NCI-H2171 (cell line): ENCODE data around the gene HOXA6.

Experiments
- DNase-seq: peaks from one replicate; lab custom pipeline; 2025; lab: John Stamatoyannopoulos, UW

Gene HOXA6

GRCh38 chr7:27172823-27173510 lies 25.4 kb upstream of the HOXA6 start:
- peak; percentile 16 for DNase-seq

- no peak for DNase-seq
Measured at GRCh38 chr7:27172315-27172774, 24.8 kb upstream of the HOXA6 start.

DNA sequence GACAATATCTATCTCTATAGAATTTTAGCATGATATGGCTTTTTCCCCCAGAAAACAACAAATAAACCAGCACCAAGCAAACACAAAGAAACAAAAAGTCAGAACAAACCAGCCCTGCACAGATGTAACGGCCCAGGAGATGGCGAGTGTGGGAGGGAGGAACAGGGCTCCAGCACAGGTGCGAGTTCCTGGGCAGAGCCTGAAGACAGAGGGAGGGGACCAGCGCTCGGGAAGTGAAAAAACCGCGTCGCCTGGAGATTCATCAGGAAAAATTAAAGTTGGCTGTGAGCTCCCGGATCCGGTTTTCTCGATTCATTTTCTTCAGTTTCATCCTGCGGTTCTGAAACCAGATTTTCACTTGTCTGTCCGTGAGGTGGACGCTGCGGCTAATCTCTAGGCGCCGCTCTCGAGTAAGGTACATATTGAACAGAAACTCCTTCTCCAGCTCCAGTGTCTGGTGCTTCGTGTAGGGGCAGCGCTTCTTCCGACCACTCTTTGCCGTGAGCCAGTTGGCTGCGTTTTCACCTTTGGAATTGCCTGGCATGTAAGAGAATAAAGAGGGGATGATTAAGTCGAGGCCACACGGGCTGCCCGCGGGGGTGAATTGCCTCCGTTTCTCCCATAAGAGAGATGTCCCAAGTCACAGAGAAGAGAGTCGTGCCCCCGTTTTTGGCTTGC lies 24.2 kb upstream of the HOXA6 start:
- no peak for DNase-seq

GRCh38 chr7:27171325-27171636 lies 23.7 kb upstream of the HOXA6 start:
- DNase-seq: no peak

- DNase-seq: no peak
Measured at GRCh38 chr7:27170426-27171324, 23.1 kb upstream of the HOXA6 start.

DNA sequence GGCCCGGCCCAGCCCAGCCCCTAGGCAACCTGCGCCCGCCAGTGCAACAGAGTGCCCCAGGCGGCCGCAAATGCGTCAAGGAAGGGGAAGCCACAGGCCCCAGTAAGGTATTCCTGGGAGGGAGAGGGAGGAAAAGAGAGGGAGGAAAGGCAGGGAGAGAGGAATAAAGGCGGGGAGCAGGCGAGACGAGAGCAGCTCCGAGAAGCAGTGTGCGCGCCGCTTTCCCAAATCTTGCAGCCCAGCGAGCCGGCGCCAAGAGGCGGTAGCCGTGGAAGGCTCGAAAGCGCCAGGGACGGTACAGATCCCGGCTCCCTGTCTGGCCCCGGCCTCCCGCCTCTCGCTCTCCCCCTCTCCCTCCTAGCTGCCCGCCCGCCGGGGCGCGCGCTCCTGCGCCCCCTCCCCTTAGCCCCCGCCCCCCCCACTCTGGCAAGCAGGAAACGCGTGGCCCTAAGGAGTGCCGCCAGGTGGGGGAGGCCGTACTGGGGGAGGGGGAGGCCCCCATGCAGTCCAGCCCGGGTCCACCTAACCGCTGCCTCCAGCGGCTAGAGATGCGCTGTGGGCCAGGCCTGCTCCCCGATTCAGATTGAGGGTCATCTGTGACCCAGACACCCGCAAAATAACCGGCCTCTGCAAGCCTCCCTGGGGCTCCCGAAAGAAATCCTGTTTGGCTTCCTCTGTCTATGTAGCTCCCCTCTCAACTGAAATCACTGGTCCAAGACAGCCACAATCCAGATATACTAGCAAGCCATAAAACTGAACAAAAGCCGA lies 22.3 kb upstream of the HOXA6 start:
- peak; percentile 10 for DNase-seq

DNA sequence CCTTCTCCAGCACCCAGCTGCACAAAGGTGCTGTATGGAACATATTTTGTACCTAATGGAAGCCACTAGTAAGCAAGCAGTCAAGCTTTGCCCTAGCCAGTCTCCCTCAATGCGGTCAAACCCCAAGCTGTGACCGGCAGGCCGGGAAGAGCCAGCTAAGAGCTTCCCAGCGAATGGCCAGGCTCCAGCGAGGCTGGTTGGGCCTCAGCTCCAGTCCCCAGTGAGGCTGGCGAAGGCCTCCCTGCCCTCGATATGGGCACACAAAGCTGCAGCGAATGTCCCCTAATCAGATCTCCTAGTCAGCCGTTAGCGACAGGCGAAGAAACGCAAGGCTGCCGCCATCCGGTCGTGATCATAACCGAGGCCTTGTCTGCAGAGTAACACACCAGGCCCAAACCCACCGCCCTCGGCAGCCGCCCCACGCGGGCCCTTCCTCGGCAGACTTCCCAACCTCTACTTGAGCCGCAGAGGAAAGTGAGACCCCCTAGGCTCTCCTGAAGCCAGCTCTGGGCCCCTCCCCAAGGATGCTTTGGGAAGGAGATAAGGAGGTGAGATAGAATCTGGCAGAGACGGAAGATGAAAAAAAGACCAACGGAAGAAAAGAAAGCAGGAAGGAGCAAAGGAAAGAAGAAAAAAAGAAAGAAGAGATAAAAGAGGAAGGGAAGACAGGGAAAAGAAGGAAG lies 20.8 kb upstream of the HOXA6 start:
- DNase-seq: peak; percentile 51

- DNase-seq: no peak
Measured at GRCh38 chr7:27167916-27168264, 20.3 kb upstream of the HOXA6 start.

DNA sequence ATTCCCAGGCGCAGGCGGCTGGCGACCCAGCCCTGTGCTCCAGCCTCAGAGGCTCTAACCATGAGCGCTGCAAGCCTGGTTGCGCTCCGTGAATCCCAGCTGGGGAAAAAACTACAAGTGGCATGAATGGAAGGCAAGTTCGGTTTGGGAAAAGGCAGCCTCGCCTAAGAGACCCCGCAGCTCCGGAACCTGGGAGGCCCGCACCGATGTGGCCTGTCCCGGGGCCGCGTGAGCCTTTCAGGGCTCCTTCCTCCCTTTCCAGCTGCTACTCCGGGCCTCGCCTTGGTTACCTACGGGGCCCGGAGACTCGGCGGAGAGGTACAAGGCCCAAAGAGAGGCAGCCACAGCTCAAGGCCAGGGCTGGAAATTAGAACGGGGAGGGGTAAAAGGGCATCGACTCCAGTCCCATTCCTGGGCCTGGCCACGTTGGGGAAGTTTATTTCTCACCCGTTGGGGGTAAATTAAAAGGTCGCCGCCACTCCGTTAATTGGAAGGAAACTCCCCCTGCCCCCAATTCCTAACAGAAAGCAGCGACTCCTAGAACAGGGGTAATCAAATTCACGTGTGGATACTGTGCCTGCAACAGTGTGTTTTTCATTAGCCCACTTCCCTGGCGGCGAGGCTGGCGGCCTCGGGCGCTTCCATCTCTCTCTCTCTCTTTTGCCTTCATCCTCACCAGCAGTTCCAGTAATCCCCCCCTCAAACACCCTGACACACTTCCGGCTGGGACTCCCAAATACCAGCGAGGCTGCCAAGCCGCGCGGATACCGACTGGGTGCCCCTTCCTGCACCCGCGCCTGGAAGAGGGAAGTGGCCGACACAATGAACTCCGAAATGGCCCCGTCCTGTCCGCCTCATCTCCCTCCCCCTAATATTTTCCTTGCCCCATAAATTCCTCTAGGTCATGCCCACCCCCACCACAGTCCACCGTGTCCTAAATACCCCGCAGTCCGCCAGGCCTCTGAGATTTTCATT lies 19.2 kb upstream of the HOXA6 start:
- no peak for DNase-seq

DNA sequence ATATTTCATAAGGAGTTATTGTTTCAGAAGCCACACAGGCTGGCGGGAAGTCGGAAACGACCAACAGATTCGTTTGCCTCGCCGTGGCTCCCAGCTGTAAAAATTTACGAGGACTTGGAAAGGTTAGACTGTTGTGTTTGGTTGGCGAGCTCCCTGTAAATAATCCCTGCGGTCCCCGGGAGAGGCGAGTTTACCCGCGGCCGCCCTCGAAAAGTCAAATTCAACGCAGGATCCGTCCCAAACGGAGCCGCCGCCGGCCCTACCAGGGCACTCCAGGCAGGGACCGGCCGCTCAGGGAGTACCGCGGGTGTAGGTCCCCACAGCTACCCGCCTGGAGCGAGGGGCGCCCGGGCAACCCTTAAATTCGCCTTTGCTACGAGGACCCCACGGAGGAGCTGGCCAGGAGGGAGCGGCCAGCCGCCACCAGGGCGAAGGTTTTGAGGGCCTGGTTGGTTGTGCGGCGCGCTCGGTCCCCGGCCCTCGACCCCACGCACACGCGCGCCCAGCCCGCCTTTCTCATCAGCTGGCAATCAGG lies 18.5 kb upstream of the HOXA6 start:
- DNase-seq: no peak

DNA sequence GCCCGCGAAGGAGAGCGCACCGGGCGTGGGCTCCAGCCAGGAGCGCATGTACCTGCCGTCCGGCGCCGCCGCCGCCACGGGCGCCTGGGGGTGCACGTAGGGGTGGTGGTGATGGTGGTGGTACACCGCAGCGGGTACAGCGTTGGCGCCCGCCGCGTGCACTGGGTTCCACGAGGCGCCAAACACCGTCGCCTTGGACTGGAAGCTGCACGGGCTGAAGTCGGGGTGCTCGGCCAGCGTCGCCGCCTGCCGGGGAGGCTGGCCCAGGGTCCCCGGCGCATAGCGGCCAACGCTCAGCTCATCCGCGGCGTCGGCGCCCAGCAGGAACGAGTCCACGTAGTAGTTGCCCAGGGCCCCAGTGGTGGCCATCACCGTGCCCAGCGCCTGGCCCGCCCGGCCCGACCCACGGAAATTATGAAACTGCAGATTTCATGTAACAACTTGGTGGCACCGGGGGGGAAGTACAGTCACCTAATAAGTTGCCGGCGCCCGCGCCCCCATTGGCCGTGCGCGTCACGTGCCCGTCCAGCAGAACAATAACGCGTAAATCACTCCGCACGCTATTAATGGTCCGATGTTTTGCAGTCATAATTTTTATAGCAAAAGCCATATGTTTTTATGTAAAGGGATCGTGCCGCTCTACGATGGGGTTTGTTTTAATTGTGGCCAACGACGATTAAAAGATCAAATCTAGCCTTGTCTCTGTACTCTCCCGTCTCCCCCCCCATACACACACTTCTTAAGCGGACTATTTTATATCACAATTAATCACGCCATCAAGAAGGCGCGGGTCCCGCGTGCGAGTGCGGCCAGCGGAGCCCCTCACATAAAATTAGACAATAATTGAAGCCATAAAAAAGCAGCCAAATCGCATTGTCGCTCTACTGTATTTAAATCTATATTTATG lies 17.8 kb upstream of the HOXA6 start, which contains the start of gene HOXA9:
Gene HOXA9, minus strand, starts transcription at position 449 of the 907 bp plus-strand sequence. Its CDS starts 80 bp downstream, at position 369.
- no peak for DNase-seq

DNA sequence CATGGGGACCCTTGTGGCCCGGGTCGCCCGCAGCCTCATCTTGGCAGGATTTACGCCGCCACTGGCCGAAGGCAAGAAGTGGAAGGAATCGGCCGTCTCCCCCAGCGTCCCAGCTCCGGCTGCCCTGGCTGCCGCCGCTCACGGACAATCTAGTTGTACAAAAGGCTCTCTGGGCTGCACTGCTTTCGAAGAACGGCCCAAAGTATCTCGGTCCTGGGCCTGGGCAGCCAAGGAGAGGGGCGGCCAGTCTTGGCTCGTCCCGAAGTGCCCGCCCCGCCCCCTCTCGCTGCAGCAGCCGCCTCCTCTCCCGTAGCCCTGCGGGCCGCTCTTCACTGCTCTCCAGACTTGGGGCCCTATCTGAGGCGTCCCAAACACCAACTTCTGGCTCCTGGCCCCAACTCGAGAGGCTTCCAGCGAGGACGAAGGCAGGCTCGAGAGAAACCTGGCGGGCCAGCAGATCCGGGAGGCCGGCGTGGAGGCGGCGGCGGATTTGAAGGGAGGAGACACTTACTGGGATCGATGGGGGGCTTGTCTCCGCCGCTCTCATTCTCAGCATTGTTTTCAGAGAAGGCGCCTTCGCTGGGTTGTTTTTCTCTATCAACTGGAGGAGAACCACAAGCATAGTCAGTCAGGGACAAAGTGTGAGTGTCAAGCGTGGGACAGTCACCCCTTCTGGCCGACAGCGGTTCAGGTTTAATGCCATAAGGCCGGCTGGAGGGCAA lies 17.0 kb upstream of the HOXA6 start:
- no peak for DNase-seq

DNA sequence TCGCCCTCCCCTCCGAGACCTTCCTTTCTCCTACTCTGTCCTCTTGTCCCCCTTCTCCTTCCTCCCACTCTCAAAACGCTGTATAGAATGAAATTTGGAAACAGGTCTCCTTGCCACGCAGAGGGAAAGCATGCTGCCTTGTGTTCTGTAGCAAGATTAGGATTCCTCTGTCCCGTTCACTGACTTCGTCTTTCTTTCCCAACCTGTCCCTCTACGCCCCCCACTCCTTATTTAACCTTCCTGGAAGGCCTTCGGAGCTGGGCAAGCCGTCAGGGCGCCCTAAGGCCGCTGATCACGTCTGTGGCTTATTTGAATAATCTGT lies 16.4 kb upstream of the HOXA6 start:
- DNase-seq: no peak

DNA sequence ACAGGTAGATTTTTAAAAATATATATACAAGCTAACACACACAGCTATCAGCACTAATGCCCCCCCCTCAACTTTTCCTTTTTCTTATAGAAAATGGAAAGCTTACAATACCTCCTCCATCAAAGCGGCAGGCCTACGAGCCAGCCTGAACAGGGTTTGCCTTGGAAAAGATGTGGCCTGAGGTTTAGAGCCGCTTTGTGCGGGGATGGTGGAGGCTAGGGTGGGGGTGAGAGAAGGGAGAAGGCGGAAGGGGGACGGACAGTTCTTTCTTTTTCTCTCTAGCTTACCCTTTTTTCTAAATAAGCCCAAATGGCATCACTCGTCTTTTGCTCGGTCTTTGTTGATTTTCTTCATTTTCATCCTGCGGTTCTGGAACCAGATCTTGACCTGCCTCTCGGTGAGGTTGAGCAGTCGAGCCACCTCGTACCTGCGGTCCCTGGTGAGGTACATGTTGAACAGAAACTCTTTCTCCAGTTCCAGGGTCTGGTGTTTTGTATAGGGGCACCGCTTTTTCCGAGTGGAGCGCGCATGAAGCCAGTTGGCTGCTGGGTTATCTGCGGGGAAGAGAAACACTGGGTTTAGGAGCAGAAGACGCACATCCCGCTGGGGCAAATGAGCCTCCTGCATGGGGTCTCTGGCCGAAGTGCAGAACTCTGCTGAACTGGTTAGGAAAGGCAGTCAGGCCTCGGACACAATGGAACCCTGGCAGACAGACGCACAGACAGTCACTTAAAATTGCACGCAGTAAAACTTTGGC lies 15.9 kb upstream of the HOXA6 start:
- DNase-seq: no peak

DNA sequence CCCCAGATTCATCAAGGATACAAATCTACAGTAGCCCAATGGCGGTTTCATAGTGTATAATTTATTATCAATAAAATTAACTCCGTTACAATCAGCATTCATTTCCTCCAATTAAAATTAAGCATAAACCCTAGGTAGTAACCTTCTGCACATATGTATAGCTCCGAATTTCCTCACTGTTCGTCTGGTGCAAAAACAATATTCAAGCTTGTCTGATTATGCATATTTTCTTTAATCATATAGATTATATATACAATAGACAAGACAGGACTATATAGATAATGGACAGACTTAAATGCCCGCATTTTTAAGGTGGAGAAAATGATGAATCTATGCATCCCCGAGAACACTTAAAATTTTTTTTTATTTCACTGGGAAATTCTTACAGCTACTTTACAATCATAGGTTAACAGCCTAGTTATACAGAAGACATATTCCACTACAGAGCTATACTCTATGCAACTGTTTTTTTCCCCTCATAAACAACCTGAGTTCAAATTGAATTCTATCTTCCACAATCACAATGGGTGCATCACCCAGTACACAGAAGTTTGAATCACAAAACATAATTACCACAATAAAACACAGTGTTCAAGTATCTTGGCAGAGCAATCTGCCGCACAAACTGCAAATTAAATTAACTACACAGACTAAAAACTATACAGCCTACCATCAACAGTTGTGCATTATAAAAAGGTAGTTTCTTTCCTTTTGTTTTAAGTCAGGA lies 15.2 kb upstream of the HOXA6 start:
- no peak for DNase-seq

DNA sequence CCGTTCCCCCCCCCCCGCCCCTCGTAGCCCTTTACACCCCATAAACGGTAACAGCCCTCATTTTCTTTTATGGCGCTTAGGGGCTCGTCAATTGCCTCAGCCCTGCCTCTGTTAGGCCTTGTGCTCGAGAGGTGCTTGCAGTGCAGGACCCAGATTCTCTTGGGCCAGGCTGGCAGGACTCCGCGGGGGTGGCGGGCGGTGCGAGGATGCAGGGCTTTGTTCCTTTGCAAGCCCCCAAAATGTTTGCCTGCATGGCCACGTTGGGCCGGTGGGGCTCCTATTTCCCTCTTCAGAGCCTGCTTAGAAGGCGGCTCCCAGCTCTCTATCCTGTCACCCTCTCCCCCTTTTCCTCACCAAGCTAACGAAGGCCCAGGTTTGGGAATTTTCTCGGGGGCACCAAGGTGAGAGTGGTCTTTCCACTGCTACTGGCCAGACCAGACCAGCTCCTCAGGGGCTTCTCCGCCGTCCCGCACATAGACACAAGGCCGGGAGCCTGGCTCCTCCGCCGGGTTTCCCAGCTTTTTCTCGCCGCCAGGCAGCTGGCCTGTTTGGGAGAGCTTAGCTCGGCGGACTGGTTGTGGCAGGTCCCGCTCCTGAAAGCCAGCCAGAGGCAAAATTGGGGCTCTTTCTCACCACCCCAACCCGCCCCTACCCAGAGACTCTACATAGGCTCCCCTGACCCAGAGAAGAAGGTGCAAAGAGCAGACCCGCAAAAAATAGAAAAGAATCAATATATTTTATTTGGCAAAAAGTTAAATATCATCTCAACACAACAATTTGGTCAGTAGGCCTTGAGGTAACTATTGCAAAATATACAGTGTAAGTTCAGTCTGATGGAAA lies 14.4 kb upstream of the HOXA6 start:
- DNase-seq: no peak
